ENCODE measurements around the gene AGAP1.

The AGAP1 gene

GRCh38 chr2:235640926-235641723, 147.3 kb downstream of the AGAP1 start:
- DNase-seq: peak in 1 of 3 donors; percentile 28

GRCh38 chr2:235641956-235642355, 148.1 kb downstream of the AGAP1 start:
- no peak for DNase-seq

- DNase-seq: no peak
Observed at GRCh38 chr2:235642446-235643098, 148.7 kb downstream of the AGAP1 start.

- no peak for DNase-seq
Observed at GRCh38 chr2:235643680-235644511, 150.1 kb downstream of the AGAP1 start.

- DNase-seq: no peak
Observed at GRCh38 chr2:235647264-235647663, 153.4 kb downstream of the AGAP1 start.

- DNase-seq: no peak
Observed at GRCh38 chr2:235647877-235648276, 154.0 kb downstream of the AGAP1 start.

- DNase-seq: no peak
Observed at GRCh38 chr2:235649418-235649817, 155.6 kb downstream of the AGAP1 start.

- no peak for DNase-seq
Observed at GRCh38 chr2:235651643-235652042, 157.8 kb downstream of the AGAP1 start.

GRCh38 chr2:235654103-235654813, 160.4 kb downstream of the AGAP1 start:
- DNase-seq: no peak

GRCh38 chr2:235658351-235659174, 164.7 kb downstream of the AGAP1 start:
- DNase-seq: no peak

GRCh38 chr2:235659767-235660322, 166.0 kb downstream of the AGAP1 start:
- no peak for DNase-seq

- no peak for DNase-seq
Observed at GRCh38 chr2:235660484-235661082, 166.7 kb downstream of the AGAP1 start.

GRCh38 chr2:235661167-235661937, 167.5 kb downstream of the AGAP1 start:
- no peak for DNase-seq

GRCh38 chr2:235661952-235662351, 168.1 kb downstream of the AGAP1 start:
- no peak for DNase-seq

GRCh38 chr2:235663875-235664274, 170.0 kb downstream of the AGAP1 start:
- no peak for DNase-seq

GRCh38 chr2:235665661-235666212, 171.9 kb downstream of the AGAP1 start:
- DNase-seq: no peak

- no peak for DNase-seq
Observed at GRCh38 chr2:235666213-235666781, 172.5 kb downstream of the AGAP1 start.

- no peak for DNase-seq
Observed at GRCh38 chr2:235668782-235669181, 174.9 kb downstream of the AGAP1 start.

- DNase-seq: peak in 1 of 3 donors; percentile 5
Observed at GRCh38 chr2:235669269-235669831, 175.5 kb downstream of the AGAP1 start.
